Measurements from ENCODE around the gene IFITM1. TPM values are rescaled to one million over a fixed set of nuclear protein-coding genes. Genes with fewer than 3 reads are reported as not detected.
"Not testable (repeated sequence)": the region's sequence is repeated elsewhere in the genome, so short reads cannot be mapped to it uniquely, and the experiment has no call there.

IFITM1 gene
- total RNA-seq, 1 donor from 2014 or later, result 38.2 TPM

GRCh38 chr11:303363-303762, 10.5 kb upstream of the IFITM1 start:
- Histone ChIP-seq H3K36me3 (ENCODE audit: control insufficient read depth, insufficient read depth, low read length) (no peaks in the 10 kb centered on the region), H3K27me3 (ENCODE audit: control insufficient read depth, insufficient read depth, low read length) (peaks cover 10% of the 10 kb centered on the region), H3K4me3 (ENCODE audit: low read depth, low read length) (no peak overlapping the region)
- no peak for DNase-seq (ENCODE audit: low read depth)
- no peak for TF ChIP-seq CTCF (IDR thresholded peaks at IDR 0.05; ENCODE audit: insufficient read depth, low read length, poor library complexity, severe bottlenecking)

- TF ChIP-seq CTCF (IDR thresholded peaks at IDR 0.05; ENCODE audit: insufficient read depth, low read length, poor library complexity, severe bottlenecking), result no peak
- Histone ChIP-seq H3K36me3 (ENCODE audit: control insufficient read depth, insufficient read depth, low read length) (no peaks in the 10 kb centered on the region), H3K4me3 (ENCODE audit: low read depth, low read length) (no peak overlapping the region), H3K27me3 (ENCODE audit: control insufficient read depth, insufficient read depth, low read length) (peaks cover 10% of the 10 kb centered on the region)
- DNase-seq (ENCODE audit: low read depth), result no peak
These were observed 9.8 kb upstream of the IFITM1 start for GRCh38 chr11:304061-304506.

GRCh38 chr11:304915-305843, 8.7 kb upstream of the IFITM1 start:
- H3K36me3 ChIP-seq (ENCODE audit: control insufficient read depth, insufficient read depth, low read length), result no peaks in the 10 kb centered on the region
- no peak overlapping the region for H3K4me3 ChIP-seq (ENCODE audit: low read depth, low read length)
- peak; percentile 67 for TF ChIP-seq CTCF (IDR thresholded peaks at IDR 0.05; ENCODE audit: insufficient read depth, low read length, poor library complexity, severe bottlenecking)
- peak; percentile 10 for DNase-seq (ENCODE audit: low read depth)
- H3K27me3 ChIP-seq (ENCODE audit: control insufficient read depth, insufficient read depth, low read length), result peaks cover 4% of the 10 kb centered on the region

GRCh38 chr11:305844-306211, 8.0 kb upstream of the IFITM1 start:
- no peak overlapping the region for H3K4me3 ChIP-seq (ENCODE audit: low read depth, low read length)
- no peak for TF ChIP-seq CTCF (IDR thresholded peaks at IDR 0.05; ENCODE audit: insufficient read depth, low read length, poor library complexity, severe bottlenecking)
- H3K36me3 ChIP-seq (ENCODE audit: control insufficient read depth, insufficient read depth, low read length), result no peaks in the 10 kb centered on the region
- no peak for DNase-seq (ENCODE audit: low read depth)
- no peaks in the 10 kb centered on the region for H3K27me3 ChIP-seq (ENCODE audit: control insufficient read depth, insufficient read depth, low read length)

GRCh38 chr11:306645-307371, 7.0 kb upstream of the IFITM1 start:
- DNase-seq (ENCODE audit: low read depth), result no peak
- Histone ChIP-seq H3K36me3 (ENCODE audit: control insufficient read depth, insufficient read depth, low read length) (no peaks in the 10 kb centered on the region), H3K27me3 (ENCODE audit: control insufficient read depth, insufficient read depth, low read length) (no peaks in the 10 kb centered on the region), H3K4me3 (ENCODE audit: low read depth, low read length) (no peak overlapping the region)
- TF ChIP-seq CTCF (IDR thresholded peaks at IDR 0.05; ENCODE audit: insufficient read depth, low read length, poor library complexity, severe bottlenecking), result no peak

GRCh38 chr11:307766-308708, 5.8 kb upstream of the IFITM1 start, which contains the start of gene IFITM2:
TSS of gene IFITM2 (plus strand) at chr11:307816. CDS start at chr11:308193, 377 bp downstream.
- H3K4me3 ChIP-seq (ENCODE audit: low read depth, low read length), result peak within 1 kb of the TSS; percentile 63
- not testable (repeated sequence) for H3K36me3 ChIP-seq (ENCODE audit: control insufficient read depth, insufficient read depth, low read length); H3K27me3 ChIP-seq (ENCODE audit: control insufficient read depth, insufficient read depth, low read length)
- DNase-seq (ENCODE audit: low read depth), result peak; percentile 29

GRCh38 chr11:308740-309665, 4.8 kb upstream of the IFITM1 start:
- peak overlapping the region; percentile 63 for H3K4me3 ChIP-seq (ENCODE audit: low read depth, low read length)
- DNase-seq (ENCODE audit: low read depth); H3K36me3 ChIP-seq (ENCODE audit: control insufficient read depth, insufficient read depth, low read length); H3K27me3 ChIP-seq (ENCODE audit: control insufficient read depth, insufficient read depth, low read length): not testable (repeated sequence)
